K562 (cell line): ENCODE data around the gene ASIC3. TPM values are rescaled to one million over a fixed set of nuclear protein-coding genes. Genes with fewer than 3 reads are reported as not detected.

Experiments used
- BRD9 ChIP-seq: fragments of 450-650 bp; IDR thresholded peaks from 2 replicates; pipeline ENCODE4 v1.6.1; 2018; ENCODE audit warnings: low read depth; ENCODE audit not compliant: partially characterized antibody
- CBFA2T2 ChIP-seq: fragments of 450-650 bp; conservative IDR thresholded peaks from 2 replicates; pipeline ENCODE4 v1.6.1; 2017; ENCODE audit warnings: mild to moderate bottlenecking
- CCAR2 ChIP-seq: fragments of 200-400 bp; formaldehyde crosslinking; IDR thresholded peaks from 2 replicates; pipeline ENCODE4 v1.6.1; 2017; ENCODE audit warnings: mild to moderate bottlenecking, low read depth, low read length
- CREB1 ChIP-seq, 2 experiments: sonication (generic) in 1 of 2; formaldehyde crosslinking in 1 of 2; IDR thresholded peaks; 2 replicates each; pipeline versions ENCODE4 v1.6.1 to v1.8.0; 2012 to 2022; ENCODE audit warnings: inconsistent platforms in 1 of 2, mild to moderate bottlenecking in 1 of 2, missing genetic modification reagents in 1 of 2, moderate library complexity in 1 of 2
- EP300 ChIP-seq: IDR thresholded peaks from 2 replicates; pipeline ENCODE4 v1.6.1; 2012; ENCODE audit warnings: low read length, improper control_type of control experiment
- EP400 ChIP-seq: fragments of 450-650 bp; IDR thresholded peaks from 2 replicates; pipeline ENCODE4 v1.6.1; 2017; ENCODE audit warnings: antibody characterized with exemption, mild to moderate bottlenecking, moderate library complexity
- FOXP1 ChIP-seq: sonication (generic); formaldehyde crosslinking; IDR thresholded peaks from 2 replicates; pipeline ENCODE4 v1.8.0; 2022; ENCODE audit warnings: mild to moderate bottlenecking, missing genetic modification reagents
- GABPB2 ChIP-seq: fragments of 250-450 bp; sonication (Bioruptor Pico); conservative IDR thresholded peaks from 2 replicates; pipeline ENCODE4 v1.5.1; 2021; ENCODE audit warnings: mild to moderate bottlenecking
- HDAC1 ChIP-seq, 2 experiments: fragments of 450-650 bp; IDR thresholded peaks; 2 replicates each; pipeline ENCODE4 v1.6.1; 2016 to 2017; ENCODE audit warnings: inconsistent platforms in 1 of 2, mild to moderate bottlenecking in 1 of 2, moderate library complexity in 1 of 2
- HDAC6 ChIP-seq: IDR thresholded peaks from 2 replicates; pipeline ENCODE4 v1.6.1; 2012; ENCODE audit warnings: low read depth, mild to moderate bottlenecking, control low read depth, inconsistent platforms, low read length, moderate library complexity
- KDM4B ChIP-seq, 2 experiments: fragments of 450-650 bp in 1 of 2; sonication (generic) in 1 of 2; IDR thresholded peaks; 2 replicates each; pipeline ENCODE4 v1.6.1; 2016 to 2017; ENCODE audit warnings: borderline replicate concordance in 2 of 2, antibody characterized with exemption in 1 of 2, low read depth in 1 of 2, mild to moderate bottlenecking in 1 of 2
- LEF1 ChIP-seq: fragments of 450-650 bp; IDR thresholded peaks from 2 replicates; pipeline ENCODE4 v1.6.1; 2016; ENCODE audit warnings: mild to moderate bottlenecking
- MYC ChIP-seq, 2 experiments: fragments of 250-450 bp in 1 of 2; sonication (Bioruptor Pico) in 1 of 2; IDR thresholded peaks; 2 replicates each; pipeline versions ENCODE4 v1.5.1 to v1.6.1; 2012 to 2021; ENCODE audit warnings: low read depth in 2 of 2, borderline replicate concordance in 1 of 2, improper control_type of control experiment in 1 of 2, low read length in 1 of 2, mild to moderate bottlenecking in 1 of 2, moderate library complexity in 1 of 2
- NR1H2 ChIP-seq: sonication (generic); formaldehyde crosslinking; IDR thresholded peaks from 2 replicates; pipeline ENCODE4 v1.4.0; 2020; ENCODE audit warnings: mild to moderate bottlenecking, missing genetic modification reagents
- POLR2AphosphoS2 ChIP-seq: IDR thresholded peaks from 2 replicates; pipeline ENCODE4 v1.6.1; 2012; ENCODE audit warnings: low read length, improper control_type of control experiment
- SMARCE1 ChIP-seq: fragments of 450-650 bp; IDR thresholded peaks from 2 replicates; pipeline ENCODE4 v1.7.1; 2016; ENCODE audit warnings: mild to moderate bottlenecking
- SRF ChIP-seq, 2 experiments: fragments of 250-450, 450-650 bp in 1 of 2; sonication (Bioruptor Pico) in 1 of 2; sonication (generic) in 1 of 2; formaldehyde crosslinking; IDR thresholded peaks; 2 replicates each; pipeline versions ENCODE4 v1.5.0 to v1.5.1; 2020 to 2022; ENCODE audit warnings: mild to moderate bottlenecking in 1 of 2, missing genetic modification reagents in 1 of 2
- TOE1 ChIP-seq, 2 experiments: fragments of 450-650 bp in 1 of 2; sonication (generic) in 1 of 2; formaldehyde crosslinking in 1 of 2; IDR thresholded peaks; 2 replicates each; pipeline versions ENCODE4 v1.7.1 to v1.8.0; 2016 to 2022; ENCODE audit warnings: borderline replicate concordance in 2 of 2, mild to moderate bottlenecking in 2 of 2, antibody characterized with exemption in 1 of 2, inconsistent platforms in 1 of 2, low read depth in 1 of 2, missing genetic modification reagents in 1 of 2, moderate library complexity in 1 of 2
- ZNF133 ChIP-seq: fragments of 250-450 bp; sonication (Bioruptor Pico); IDR thresholded peaks from 2 replicates; pipeline ENCODE4 v1.4.0; 2020; ENCODE audit warnings: mild to moderate bottlenecking
- ZNF146 ChIP-seq: IDR thresholded peaks from one replicate; pipeline ENCODE4 v1.6.1; 2018; ENCODE audit warnings: missing compliant biosample characterization; ENCODE audit not compliant: unreplicated experiment
- ZNF395 ChIP-seq: fragments of 200-800 bp; sonication (Bioruptor generic); IDR thresholded peaks from 2 replicates; pipeline ENCODE4 v1.6.1; 2017; ENCODE audit warnings: missing genetic modification characterization, missing compliant biosample characterization
- polyA plus RNA-seq, 8 experiments: library from polyadenylated mRNA; depleted of rRNA in 4 of 8; stranded (reverse) in 5 of 8; unstranded in 3 of 8; fragments of >200 nt; fragmentation: Nextera tagmentation in 2 of 8; fragmentation: Illumina TruSeq in 1 of 8; extraction: Ambion mirVana in 2 of 8; extraction: Trizol in 1 of 8; gene quantifications; 2 replicates each; pipeline versions ENCODE4 v1.2.1 to v1.2.3, GENCODE V29; 2011 to 2014; ENCODE audit warnings: inconsistent platforms in 1 of 8, missing spikeins in 1 of 8
- total RNA-seq, 7 experiments: library from RNA; depleted of rRNA in 6 of 7; stranded (reverse); fragments of >200 nt in 6 of 7; fragmentation: Illumina TruSeq in 2 of 7; extraction: Trizol in 2 of 7; gene quantifications; 2 replicates each; pipeline versions ENCODE4 v1.2.1 to v1.2.3, GENCODE V29; 2011 to 2021; ENCODE audit warnings: low replicate concordance in 1 of 7
- TF ChIP-seq, protein P1 (sequence below): fragments of 250-450 bp; sonication (Bioruptor Pico); IDR thresholded peaks from 2 replicates; pipeline ENCODE4 v1.4.0; 2020; ENCODE audit warnings: mild to moderate bottlenecking, moderate library complexity
- TF ChIP-seq, protein P2 (sequence below), 2 experiments: fragments of 250-450 bp in 1 of 2; fragments of 450-650 bp in 1 of 2; sonication (Bioruptor Pico) in 1 of 2; IDR thresholded peaks; 2 replicates each; pipeline versions ENCODE4 v1.6.1 to v1.8.0; 2016 to 2021; ENCODE audit warnings: mild to moderate bottlenecking in 2 of 2, moderate library complexity in 2 of 2, missing compliant biosample characterization in 1 of 2, missing genetic modification characterization in 1 of 2

Gene ASIC3
- total and polyA plus RNA-seq, 9 of the 15 experiments (the other 6 are each of a cell fraction or from before 2014, with no cell fraction given) = 0.11 to 5.0 (median 0.87) TPM

GRCh38 chr7:151008511-151009323, 39.6 kb upstream of the ASIC3 start (continued):
- no peak for TF ChIP-seq CBFA2T2
- TF ChIP-seq, protein P1, sequence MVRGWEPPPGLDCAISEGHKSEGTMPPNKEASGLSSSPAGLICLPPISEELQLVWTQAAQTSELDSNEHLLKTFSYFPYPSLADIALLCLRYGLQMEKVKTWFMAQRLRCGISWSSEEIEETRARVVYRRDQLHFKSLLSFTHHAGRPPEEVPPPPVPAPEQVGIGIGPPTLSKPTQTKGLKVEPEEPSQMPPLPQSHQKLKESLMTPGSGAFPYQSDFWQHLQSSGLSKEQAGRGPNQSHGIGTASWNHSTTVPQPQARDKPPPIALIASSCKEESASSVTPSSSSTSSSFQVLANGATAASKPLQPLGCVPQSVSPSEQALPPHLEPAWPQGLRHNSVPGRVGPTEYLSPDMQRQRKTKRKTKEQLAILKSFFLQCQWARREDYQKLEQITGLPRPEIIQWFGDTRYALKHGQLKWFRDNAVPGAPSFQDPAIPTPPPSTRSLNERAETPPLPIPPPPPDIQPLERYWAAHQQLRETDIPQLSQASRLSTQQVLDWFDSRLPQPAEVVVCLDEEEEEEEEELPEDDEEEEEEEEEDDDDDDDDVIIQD (CRISPR knock-in tag) = no peak
- TF ChIP-seq, protein P2, sequence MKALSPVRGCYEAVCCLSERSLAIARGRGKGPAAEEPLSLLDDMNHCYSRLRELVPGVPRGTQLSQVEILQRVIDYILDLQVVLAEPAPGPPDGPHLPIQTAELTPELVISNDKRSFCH (CRISPR knock-in tag; IDR thresholded peaks at IDR 0.05) = no peak
- TF ChIP-seq, protein P2 (tag; IDR thresholded peaks at IDR 0.05) = peak; percentile 95
- TF ChIP-seq GABPB2 (CRISPR knock-in tag) = no peak
- TF ChIP-seq CCAR2 = no peak
- TF ChIP-seq ZNF395 (CRISPR knock-in tag) = peak; percentile 10; the same call in 1 of the 2 replicates
- TF ChIP-seq CREB1 (IDR thresholded peaks at IDR 0.05) = peak; percentile 67
- peak; percentile 82 for TF ChIP-seq CREB1 (CRISPR knock-in tag; IDR thresholded peaks at IDR 0.05)
- TF ChIP-seq EP300 = peak; percentile 69
- TF ChIP-seq TOE1 (IDR thresholded peaks at IDR 0.05; ENCODE audit: borderline replicate concordance) = peak; percentile 94
- TF ChIP-seq TOE1 (CRISPR knock-in tag; IDR thresholded peaks at IDR 0.05; ENCODE audit: borderline replicate concordance, low read depth) = peak; percentile 95; the same call in 1 of the 2 replicates
- TF ChIP-seq SMARCE1 = peak; percentile 78; the same call in 1 of the 2 replicates
- TF ChIP-seq MYC (IDR thresholded peaks at IDR 0.05; ENCODE audit: low read depth, low read length) = peak; percentile 87
- peak; percentile 90 for TF ChIP-seq MYC (CRISPR knock-in tag; IDR thresholded peaks at IDR 0.05; ENCODE audit: borderline replicate concordance, low read depth)
- TF ChIP-seq NR1H2 (CRISPR knock-in tag) = no peak
- no peak for TF ChIP-seq HDAC6
- TF ChIP-seq EP400 = peak; percentile 92
- TF ChIP-seq LEF1 = peak; percentile 64; the same call in 1 of the 2 replicates
- TF ChIP-seq FOXP1 (CRISPR knock-in tag) = 0 out of 2 replicates have a peak, but pooled peaks have one; percentile 63
- no peak for TF ChIP-seq POLR2AphosphoS2
- no peak for TF ChIP-seq ZNF146 (CRISPR knock-in tag)
- peak in 1 of 2 experiments; percentile 87; a peak in 2 of 4 replicates for TF ChIP-seq KDM4B (IDR thresholded peaks at IDR 0.05; ENCODE audit: borderline replicate concordance in 2 of 2, low read depth in 1 of 2)
- peak in 1 of 2 experiments; percentile 73; a peak in 2 of 4 replicates for TF ChIP-seq HDAC1 (IDR thresholded peaks at IDR 0.05)
- no peak for TF ChIP-seq ZNF133 (CRISPR knock-in tag)
- TF ChIP-seq SRF (CRISPR knock-in tag; IDR thresholded peaks at IDR 0.05) = peak; percentile 48 to 85; a peak in 1 of 4 replicates
- TF ChIP-seq BRD9 = peak; percentile 95
